HG03175 (cell line): ENCODE measurements around the gene TM9SF1.

ENCODE experiments used
- ATAC-seq: cut with Tn5 transposase; IDR thresholded peaks from one replicate; pipeline ENCODE4 v1.9.1; 2021; ENCODE audit warnings: mild to moderate bottlenecking, moderate library complexity; ENCODE audit not compliant: unreplicated experiment

The TM9SF1 gene

GRCh38 chr14:24195186-24196070 is at the start of gene TM9SF1:
TSS of gene TM9SF1 (minus strand) at chr14:24195441. CDS start at chr14:24195019, 422 bp downstream.
- ATAC-seq = peak; percentile 83

- ATAC-seq = no peak
Observed at GRCh38 chr14:24243336-24243836, 48.1 kb upstream of the TM9SF1 start.

GRCh38 chr14:24241829-24242443 is 46.7 kb upstream of the TM9SF1 start:
- peak; percentile 74 for ATAC-seq

GRCh38 chr14:24240110-24240918 is 45.1 kb upstream of the TM9SF1 start:
- ATAC-seq = no peak

- ATAC-seq = no peak
Observed at GRCh38 chr14:24238527-24239037, 43.3 kb upstream of the TM9SF1 start.

GRCh38 chr14:24238123-24238522 is 42.9 kb upstream of the TM9SF1 start:
- ATAC-seq = no peak

GRCh38 chr14:24237463-24237955 is 42.3 kb upstream of the TM9SF1 start:
- ATAC-seq = no peak

- ATAC-seq = no peak
Observed at GRCh38 chr14:24236689-24237462, 41.6 kb upstream of the TM9SF1 start.

- no peak for ATAC-seq
Observed at GRCh38 chr14:24235804-24236688, 40.8 kb upstream of the TM9SF1 start.

- no peak for ATAC-seq
Observed at GRCh38 chr14:24234095-24235005, 39.1 kb upstream of the TM9SF1 start.

- no peak for ATAC-seq
Observed at GRCh38 chr14:24233538-24233866, 38.3 kb upstream of the TM9SF1 start.

GRCh38 chr14:24232645-24233537 is 37.6 kb upstream of the TM9SF1 start, which contains the start of gene GMPR2:
TSS of gene GMPR2 (plus strand) at chr14:24232929. CDS start at chr14:24233254, 325 bp downstream.
- peak; percentile 46 for ATAC-seq

- ATAC-seq = peak; percentile 79
Observed at GRCh38 chr14:24232121-24232644, 36.9 kb upstream of the TM9SF1 start, which contains the start of gene NEDD8. TSS of gene NEDD8 (minus strand) at chr14:24232367. CDS start at chr14:24232267, 100 bp downstream.

GRCh38 chr14:24231263-24232120 is 36.3 kb upstream of the TM9SF1 start:
- peak; percentile 11 for ATAC-seq

- no peak for ATAC-seq
Observed at GRCh38 chr14:24228902-24229301, 33.7 kb upstream of the TM9SF1 start.

- no peak for ATAC-seq
Observed at GRCh38 chr14:24226473-24226872, 31.2 kb upstream of the TM9SF1 start.
